GM12864 (cell line): ENCODE results near the gene GRK7.
"Not testable (repeated sequence)": the region's sequence is repeated elsewhere in the genome, so short reads cannot be mapped to it uniquely, and the experiment has no call there.

Source experiments
- DNase-seq: peaks from one replicate; pipeline ENCODE4 v3.0.0-alpha.2; 2011; ENCODE audit warnings: low read depth
- H3K4me3 ChIP-seq: 2 replicates; pipeline ENCODE4 v1.5.1; 2011; ENCODE audit warnings: mild to moderate bottlenecking, low read depth, low read length, control low read depth
- CTCF ChIP-seq: IDR thresholded peaks from 2 replicates; pipeline ENCODE4 v1.5.1; 2011; ENCODE audit warnings: low read depth, mild to moderate bottlenecking, moderate library complexity, low read length, control low read depth, inconsistent platforms; ENCODE audit errors: missing control alignments

The GRK7 gene

GRCh38 chr3:141783632-141784031 lies 20.4 kb downstream of the GRK7 start:
- H3K4me3 ChIP-seq, result no peak overlapping the region
- DNase-seq, result no peak
- no peak for TF ChIP-seq CTCF

- no peak for TF ChIP-seq CTCF
- no peak overlapping the region for H3K4me3 ChIP-seq
- DNase-seq, result no peak
Observed at GRCh38 chr3:141784096-141784495, 20.9 kb downstream of the GRK7 start.

- DNase-seq, result no peak
- TF ChIP-seq CTCF, result no peak
- H3K4me3 ChIP-seq, result no peak overlapping the region
Observed at GRCh38 chr3:141784531-141784930, 21.3 kb downstream of the GRK7 start.

- no peak overlapping the region for H3K4me3 ChIP-seq
- DNase-seq, result no peak
- TF ChIP-seq CTCF, result no peak
Observed at GRCh38 chr3:141788149-141788548, 24.9 kb downstream of the GRK7 start.

GRCh38 chr3:141788750-141789149 lies 25.5 kb downstream of the GRK7 start:
- not testable (repeated sequence) for DNase-seq

GRCh38 chr3:141789281-141789680 lies 26.1 kb downstream of the GRK7 start:
- no peak overlapping the region for H3K4me3 ChIP-seq
- DNase-seq, result no peak
- TF ChIP-seq CTCF, result no peak

More at GRCh38 chr3:141788750-141789149, 25.5 kb downstream of the GRK7 start:
- H3K4me3 ChIP-seq, result not testable (repeated sequence)

- no peak for DNase-seq
- no peak for TF ChIP-seq CTCF
- H3K4me3 ChIP-seq, result no peak overlapping the region
Observed at GRCh38 chr3:141790171-141790570, 27.0 kb downstream of the GRK7 start.

GRCh38 chr3:141792495-141792894 lies 29.3 kb downstream of the GRK7 start:
- no peak for TF ChIP-seq CTCF
- H3K4me3 ChIP-seq, result no peak overlapping the region
- no peak for DNase-seq
